GM12878 (cell line): ENCODE data around the gene LIPK. TPM values are rescaled to one million over a fixed set of nuclear protein-coding genes. Genes with fewer than 3 reads are reported as not detected.

Experiments
- ATF7 ChIP-seq: fragments of 450-650 bp; IDR thresholded peaks from 2 replicates; pipeline ENCODE4 v1.6.1; 2016; ENCODE audit warnings: low read depth, mild to moderate bottlenecking
- BMI1 ChIP-seq: fragments of 450-650 bp; IDR thresholded peaks from 2 replicates; pipeline ENCODE4 v1.6.1; 2016; ENCODE audit warnings: mild to moderate bottlenecking, moderate library complexity, borderline replicate concordance
- CTCF ChIP-seq, 3 experiments: IDR thresholded peaks in 2 of 3; conservative IDR thresholded peaks in 1 of 3; 2 replicates each; pipeline ENCODE4 v1.5.1; 2011; ENCODE audit warnings: low read depth in 3 of 3, low read length in 3 of 3, mild to moderate bottlenecking in 3 of 3, control low read depth in 2 of 3, moderate library complexity in 2 of 3, inconsistent platforms in 1 of 3, mixed read lengths in 1 of 3; ENCODE audit not compliant: control insufficient read depth in 2 of 3, insufficient read depth in 1 of 3; ENCODE audit errors: extremely low read depth in 1 of 3
- EP300 ChIP-seq, 2 experiments: fragments of 150-350 bp in 1 of 2; IDR thresholded peaks; 2 replicates each; pipeline ENCODE4 v1.6.1; 2011 to 2012; ENCODE audit warnings: low read depth in 2 of 2, low read length in 2 of 2, borderline replicate concordance in 1 of 2, improper control_type of control experiment in 1 of 2, inconsistent platforms in 1 of 2; ENCODE audit not compliant: control insufficient read depth in 1 of 2
- ESRRA ChIP-seq: IDR thresholded peaks from 2 replicates; pipeline ENCODE4 v1.6.1; 2012; ENCODE audit warnings: mild to moderate bottlenecking, low read length, improper control_type of control experiment
- ETV6 ChIP-seq, 2 experiments: fragments of 450-650 bp in 1 of 2; IDR thresholded peaks in 1 of 2; conservative IDR thresholded peaks in 1 of 2; 2 replicates each; pipeline ENCODE4 v1.6.1; 2014; ENCODE audit warnings: antibody characterized with exemption in 1 of 2, borderline replicate concordance in 1 of 2, low read depth in 1 of 2, mild to moderate bottlenecking in 1 of 2, moderate library complexity in 1 of 2
- GABPA ChIP-seq: IDR thresholded peaks from 2 replicates; pipeline ENCODE4 v1.6.1; 2014; ENCODE audit warnings: antibody characterized with exemption, low read depth, mild to moderate bottlenecking, inconsistent platforms
- NBN ChIP-seq: fragments of 450-650 bp; IDR thresholded peaks from 2 replicates; pipeline ENCODE4 v1.6.1; 2016
- NR2F1 ChIP-seq: fragments of 450-650 bp; conservative IDR thresholded peaks from 2 replicates; pipeline ENCODE4 v1.6.1; 2017; ENCODE audit warnings: mild to moderate bottlenecking
- RBBP5 ChIP-seq: fragments of 200-600 bp; sonication (generic); conservative IDR thresholded peaks from 2 replicates; pipeline ENCODE4 v1.6.1; 2016
- RELA ChIP-seq: fragments of 450-650 bp; IDR thresholded peaks from 2 replicates; pipeline ENCODE4 v1.8.0; 2014; ENCODE audit warnings: borderline replicate concordance; ENCODE audit not compliant: partially characterized antibody
- SIN3A ChIP-seq: IDR thresholded peaks from 2 replicates; pipeline ENCODE4 v1.6.1; 2012; ENCODE audit warnings: low read depth, low read length, improper control_type of control experiment
- TAF1 ChIP-seq: IDR thresholded peaks from 2 replicates; pipeline ENCODE4 v1.6.1; 2011; ENCODE audit warnings: mild to moderate bottlenecking, low read depth, low read length, borderline replicate concordance
- ZBTB33 ChIP-seq: fragments of 450-650 bp; IDR thresholded peaks from 2 replicates; pipeline ENCODE4 v1.6.1; 2017; ENCODE audit warnings: mild to moderate bottlenecking
- ZNF207 ChIP-seq: fragments of 450-650 bp; IDR thresholded peaks from 2 replicates; pipeline ENCODE4 v1.6.1; 2014; ENCODE audit warnings: antibody characterized with exemption, mild to moderate bottlenecking, borderline replicate concordance
- ZNF274 ChIP-seq: IDR thresholded peaks from one replicate; pipeline ENCODE4 v1.8.0; 2011; ENCODE audit not compliant: insufficient read length, insufficient read depth
- ZSCAN29 ChIP-seq: fragments of 450-650 bp; IDR thresholded peaks from 2 replicates; pipeline ENCODE4 v1.6.1; 2017; ENCODE audit warnings: mild to moderate bottlenecking, moderate library complexity
- polyA plus RNA-seq, 11 experiments: library from polyadenylated mRNA; depleted of rRNA in 4 of 11; unstranded in 6 of 11; stranded (reverse) in 5 of 11; fragments of >200 nt; fragmentation: Nextera tagmentation in 4 of 11; fragmentation: Illumina TruSeq in 1 of 11; extraction: Ambion mirVana in 4 of 11; extraction: Trizol in 1 of 11; gene quantifications; 1 replicate in 1 of 11; 2 replicates in 10 of 11; pipeline versions ENCODE4 v1.2.1 to v1.2.3, GENCODE V29; 2011 to 2016; ENCODE audit warnings: inconsistent platforms in 2 of 11, missing spikeins in 2 of 11, low read depth in 1 of 11
- total RNA-seq, 4 experiments: library from RNA; depleted of rRNA in 3 of 4; stranded (reverse); fragments of >200 nt in 3 of 4; fragmentation: Illumina TruSeq in 1 of 4; extraction: Trizol in 1 of 4; gene quantifications; 2 replicates each; pipeline versions ENCODE4 v1.2.1 to v1.2.3, GENCODE V29; 2013 to 2021
- TF ChIP-seq, protein P1 (sequence below): IDR thresholded peaks from 2 replicates; pipeline ENCODE4 v1.6.1; 2012; ENCODE audit warnings: low read depth, low read length, improper control_type of control experiment
- TF ChIP-seq, protein P2 (sequence below): fragments of 450-650 bp; IDR thresholded peaks from 2 replicates; pipeline ENCODE4 v1.6.1; 2014; ENCODE audit warnings: mild to moderate bottlenecking
- TF ChIP-seq, protein P3 (sequence below): fragments of 150-350 bp; IDR thresholded peaks from 2 replicates; pipeline ENCODE4 v1.6.1; 2014; ENCODE audit warnings: mild to moderate bottlenecking, low read depth, low read length
- TF ChIP-seq, protein P4 (sequence below): IDR thresholded peaks from 2 replicates; pipeline ENCODE4 v1.6.1; 2012; ENCODE audit warnings: low read length, inconsistent platforms

LIPK gene
- total and polyA plus RNA-seq, 10 of the 15 experiments (the other 5 are each of a cell fraction or from before 2014, with no cell fraction given), result not detected

GRCh38 chr10:88755753-88756152, 49.7 kb downstream of the LIPK start (continued):
- 0 out of 2 replicates have a peak, but pooled peaks have one; percentile 24 for TF ChIP-seq ATF7
- TF ChIP-seq TAF1, result no peak
- TF ChIP-seq, protein P1, sequence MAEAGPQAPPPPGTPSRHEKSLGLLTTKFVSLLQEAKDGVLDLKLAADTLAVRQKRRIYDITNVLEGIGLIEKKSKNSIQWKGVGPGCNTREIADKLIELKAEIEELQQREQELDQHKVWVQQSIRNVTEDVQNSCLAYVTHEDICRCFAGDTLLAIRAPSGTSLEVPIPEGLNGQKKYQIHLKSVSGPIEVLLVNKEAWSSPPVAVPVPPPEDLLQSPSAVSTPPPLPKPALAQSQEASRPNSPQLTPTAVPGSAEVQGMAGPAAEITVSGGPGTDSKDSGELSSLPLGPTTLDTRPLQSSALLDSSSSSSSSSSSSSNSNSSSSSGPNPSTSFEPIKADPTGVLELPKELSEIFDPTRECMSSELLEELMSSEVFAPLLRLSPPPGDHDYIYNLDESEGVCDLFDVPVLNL, result no peak
- TF ChIP-seq, protein P2, sequence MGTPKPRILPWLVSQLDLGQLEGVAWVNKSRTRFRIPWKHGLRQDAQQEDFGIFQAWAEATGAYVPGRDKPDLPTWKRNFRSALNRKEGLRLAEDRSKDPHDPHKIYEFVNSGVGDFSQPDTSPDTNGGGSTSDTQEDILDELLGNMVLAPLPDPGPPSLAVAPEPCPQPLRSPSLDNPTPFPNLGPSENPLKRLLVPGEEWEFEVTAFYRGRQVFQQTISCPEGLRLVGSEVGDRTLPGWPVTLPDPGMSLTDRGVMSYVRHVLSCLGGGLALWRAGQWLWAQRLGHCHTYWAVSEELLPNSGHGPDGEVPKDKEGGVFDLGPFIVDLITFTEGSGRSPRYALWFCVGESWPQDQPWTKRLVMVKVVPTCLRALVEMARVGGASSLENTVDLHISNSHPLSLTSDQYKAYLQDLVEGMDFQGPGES, result no peak
- TF ChIP-seq ZSCAN29, result no peak
- TF ChIP-seq ETV6 (conservative IDR thresholded peaks at IDR 0.05 in 1 of 2, IDR thresholded peaks at IDR 0.05 in 1 of 2; ENCODE audit: borderline replicate concordance in 1 of 2, low read depth in 1 of 2), result peak in 1 of 2 experiments; percentile 99; a peak in 2 of 4 replicates
- TF ChIP-seq BMI1, result no peak
- TF ChIP-seq ZBTB33, result no peak
- TF ChIP-seq CTCF (IDR thresholded peaks at IDR 0.05 in 2 of 3, conservative IDR thresholded peaks at IDR 0.05 in 1 of 3; ENCODE audit: control insufficient read depth in 2 of 3, extremely low read depth in 1 of 3, insufficient read depth in 1 of 3, low read depth in 3 of 3, low read length in 3 of 3), result no peak
- TF ChIP-seq NR2F1, result no peak
- no peak for TF ChIP-seq RELA
- no peak for TF ChIP-seq ESRRA
- TF ChIP-seq ZNF207, result no peak
- TF ChIP-seq, protein P3, sequence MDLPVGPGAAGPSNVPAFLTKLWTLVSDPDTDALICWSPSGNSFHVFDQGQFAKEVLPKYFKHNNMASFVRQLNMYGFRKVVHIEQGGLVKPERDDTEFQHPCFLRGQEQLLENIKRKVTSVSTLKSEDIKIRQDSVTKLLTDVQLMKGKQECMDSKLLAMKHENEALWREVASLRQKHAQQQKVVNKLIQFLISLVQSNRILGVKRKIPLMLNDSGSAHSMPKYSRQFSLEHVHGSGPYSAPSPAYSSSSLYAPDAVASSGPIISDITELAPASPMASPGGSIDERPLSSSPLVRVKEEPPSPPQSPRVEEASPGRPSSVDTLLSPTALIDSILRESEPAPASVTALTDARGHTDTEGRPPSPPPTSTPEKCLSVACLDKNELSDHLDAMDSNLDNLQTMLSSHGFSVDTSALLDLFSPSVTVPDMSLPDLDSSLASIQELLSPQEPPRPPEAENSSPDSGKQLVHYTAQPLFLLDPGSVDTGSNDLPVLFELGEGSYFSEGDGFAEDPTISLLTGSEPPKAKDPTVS, result no peak
- no peak for TF ChIP-seq ZNF274
- no peak for TF ChIP-seq EP300 (IDR thresholded peaks at IDR 0.05; ENCODE audit: borderline replicate concordance in 1 of 2, control insufficient read depth in 1 of 2, low read depth in 2 of 2, low read length in 2 of 2)
- no peak for TF ChIP-seq GABPA
- no peak for TF ChIP-seq NBN
- no peak for TF ChIP-seq RBBP5
- TF ChIP-seq SIN3A, result no peak
- TF ChIP-seq, protein P4, sequence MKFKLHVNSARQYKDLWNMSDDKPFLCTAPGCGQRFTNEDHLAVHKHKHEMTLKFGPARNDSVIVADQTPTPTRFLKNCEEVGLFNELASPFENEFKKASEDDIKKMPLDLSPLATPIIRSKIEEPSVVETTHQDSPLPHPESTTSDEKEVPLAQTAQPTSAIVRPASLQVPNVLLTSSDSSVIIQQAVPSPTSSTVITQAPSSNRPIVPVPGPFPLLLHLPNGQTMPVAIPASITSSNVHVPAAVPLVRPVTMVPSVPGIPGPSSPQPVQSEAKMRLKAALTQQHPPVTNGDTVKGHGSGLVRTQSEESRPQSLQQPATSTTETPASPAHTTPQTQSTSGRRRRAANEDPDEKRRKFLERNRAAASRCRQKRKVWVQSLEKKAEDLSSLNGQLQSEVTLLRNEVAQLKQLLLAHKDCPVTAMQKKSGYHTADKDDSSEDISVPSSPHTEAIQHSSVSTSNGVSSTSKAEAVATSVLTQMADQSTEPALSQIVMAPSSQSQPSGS, result 0 out of 2 replicates have a peak, but pooled peaks have one; percentile 19
